Activated effector memory CD4-positive, alpha-beta T cell treated with anti-CD3 and anti-CD28 coated beads, Interleukin-2, amount 50 U/mL, for 16 hours (primary cell): ENCODE data around the gene TTC7B.

Experiments
- DNase-seq: peaks from one replicate; pipeline ENCODE4 v3.0.0-alpha.2; 2020

Gene TTC7B

GRCh38 chr14:90554341-90554740 lies 261.9 kb downstream of the TTC7B start:
- no peak for DNase-seq

DNA sequence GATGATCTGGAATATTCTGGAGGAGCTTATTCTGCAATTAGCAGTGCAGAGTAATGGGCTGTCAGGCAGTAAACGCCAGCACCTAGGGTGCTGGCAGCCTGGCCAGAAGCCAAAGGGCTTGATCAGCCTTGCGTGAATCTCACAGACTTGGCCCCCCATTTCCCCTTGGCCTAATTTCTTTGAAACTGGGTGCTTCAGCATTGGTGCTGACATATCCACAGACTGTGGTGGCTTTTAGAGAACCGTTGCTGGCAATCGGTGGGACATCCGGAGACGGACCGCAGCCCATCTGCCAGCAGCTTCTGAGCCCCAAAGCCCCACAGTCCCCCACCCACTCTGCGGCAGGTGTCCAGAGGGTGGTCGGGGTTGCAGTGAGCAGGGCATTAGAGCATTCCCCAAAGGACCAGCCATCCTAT lies 262.3 kb downstream of the TTC7B start:
- DNase-seq: no peak

- no peak for DNase-seq
These were observed 262.8 kb downstream of the TTC7B start for GRCh38 chr14:90553298-90553920.

GRCh38 chr14:90552465-90553297 lies 263.5 kb downstream of the TTC7B start:
- DNase-seq: no peak

- DNase-seq: no peak
These were observed 264.3 kb downstream of the TTC7B start for GRCh38 chr14:90551733-90552464.

DNA sequence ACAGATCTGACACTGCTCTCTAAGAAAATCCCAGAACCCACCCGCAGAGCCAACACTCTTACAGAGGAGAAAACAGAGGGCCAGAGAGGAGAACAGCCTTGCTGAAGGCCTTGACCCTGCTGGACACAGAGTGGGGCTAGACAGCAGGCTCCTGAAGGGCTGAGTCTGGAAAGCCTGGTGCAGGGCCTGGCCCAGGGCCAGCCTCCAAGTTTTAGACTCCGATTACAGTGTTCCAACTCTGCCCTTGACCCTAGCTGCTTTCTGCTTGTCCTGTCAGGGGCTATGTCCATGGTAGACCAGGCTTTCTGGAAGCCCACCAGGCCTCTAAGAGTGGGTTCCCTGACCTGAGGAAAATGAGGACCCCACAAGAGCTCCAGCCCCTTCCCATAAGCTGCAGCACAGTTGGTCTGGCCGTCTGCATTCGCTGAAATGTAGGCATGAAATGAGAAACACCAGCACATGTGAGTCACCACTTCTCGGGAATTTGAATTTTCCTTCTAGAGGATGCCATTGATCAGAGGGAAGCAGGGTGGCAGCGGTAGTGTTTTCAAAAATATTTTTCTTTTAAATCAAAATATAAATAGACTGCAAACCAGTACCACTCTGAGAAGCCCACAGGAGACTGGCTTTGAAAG lies 265.0 kb downstream of the TTC7B start:
- no peak for DNase-seq

DNA sequence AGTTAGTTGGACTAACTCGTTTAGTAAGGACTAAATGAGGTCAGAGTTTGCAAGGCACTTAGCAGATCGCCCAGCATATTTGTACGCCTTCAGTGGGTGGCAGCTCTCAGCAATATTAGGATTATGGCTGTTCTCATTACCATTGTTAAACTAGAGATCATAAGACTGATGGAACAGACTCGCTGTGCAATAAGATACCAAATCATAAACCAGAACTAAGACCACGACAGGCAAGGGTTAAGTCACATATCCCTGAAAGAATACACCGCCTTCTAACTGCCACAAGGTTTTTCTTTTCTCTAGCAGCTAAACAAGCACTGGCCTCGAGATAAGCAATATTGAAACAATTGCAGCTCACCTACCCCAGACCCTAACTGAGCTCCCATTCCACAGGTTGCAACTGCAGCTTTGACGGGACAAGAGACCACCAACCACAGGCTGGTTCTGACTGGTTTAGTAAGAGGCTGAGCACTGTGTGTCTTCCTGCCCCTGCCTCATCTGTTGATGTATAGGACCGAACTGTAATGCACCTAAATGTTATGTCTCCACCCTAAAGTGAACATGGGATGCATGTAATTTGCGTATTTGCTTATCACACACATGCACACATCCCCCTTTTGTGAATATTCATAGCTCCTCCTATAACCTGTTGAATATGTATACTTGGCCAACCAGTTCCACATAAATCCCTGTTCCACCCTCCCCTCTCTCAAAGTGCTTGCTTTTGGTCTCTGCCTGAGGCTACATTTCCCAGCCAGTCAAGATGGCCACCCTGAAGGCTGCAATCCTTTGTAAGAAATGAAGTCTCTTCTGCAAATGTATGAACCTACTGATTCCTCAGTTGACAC lies 266.2 kb downstream of the TTC7B start:
- no peak for DNase-seq

DNA sequence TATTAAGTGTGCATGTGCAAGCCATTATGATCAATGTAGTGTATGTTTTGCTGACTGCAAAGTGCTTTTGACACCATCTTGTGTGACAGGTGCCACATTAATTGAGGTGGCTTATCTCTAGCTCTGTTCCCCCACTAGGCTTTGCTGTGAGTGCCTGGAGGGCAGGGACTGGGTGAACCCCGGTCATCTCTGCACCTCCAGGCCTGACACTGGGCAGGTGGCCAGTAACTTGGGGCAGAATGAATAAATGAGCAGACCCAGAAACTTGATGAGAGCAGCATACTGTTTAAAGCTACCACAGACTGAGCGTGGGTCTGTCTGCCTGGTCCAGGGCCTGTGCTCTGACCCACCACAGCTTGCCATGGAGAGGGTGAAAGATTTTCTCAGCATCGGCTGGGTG lies 267.8 kb downstream of the TTC7B start:
- DNase-seq: no peak

GRCh38 chr14:90547968-90548367 lies 268.3 kb downstream of the TTC7B start:
- no peak for DNase-seq

DNA sequence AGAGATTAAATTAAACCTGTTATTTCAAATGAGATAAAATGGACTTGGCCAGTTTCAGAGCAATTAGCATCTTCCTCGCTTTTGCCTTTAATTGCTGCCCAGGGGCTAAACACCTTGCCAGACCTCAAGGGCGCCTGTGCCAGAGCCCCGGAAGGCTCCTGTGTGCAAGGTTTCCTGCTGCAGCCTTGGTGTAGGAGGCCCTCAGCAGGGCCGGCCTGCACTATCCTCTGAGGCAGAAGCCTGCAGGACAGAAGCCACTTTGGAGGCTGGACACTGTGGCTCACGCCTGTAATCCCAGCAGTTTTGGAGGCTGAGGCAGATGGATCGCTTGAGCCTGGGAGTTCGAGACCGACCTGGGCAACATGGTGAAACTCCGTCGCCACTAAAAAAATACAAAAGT lies 269.0 kb downstream of the TTC7B start:
- DNase-seq: no peak

DNA sequence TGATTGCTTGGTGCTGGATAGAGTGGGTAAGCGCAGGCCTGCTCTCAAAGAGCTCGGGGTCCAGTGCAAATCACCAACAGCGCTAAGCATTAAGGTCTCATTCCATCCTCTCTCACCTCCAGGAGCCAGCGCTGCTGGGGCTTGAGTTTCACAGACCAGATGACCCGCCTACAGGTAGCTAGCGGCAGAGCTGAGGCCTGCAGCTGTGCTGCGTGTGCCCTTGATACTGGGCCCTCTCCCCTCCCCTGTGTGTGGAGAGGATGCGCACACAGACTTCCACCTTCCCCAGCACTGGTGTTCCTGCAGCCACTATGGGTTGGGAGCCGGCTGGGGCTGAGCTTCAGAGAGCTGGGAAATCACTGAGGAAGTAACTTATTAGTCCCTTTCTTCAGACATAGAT lies 269.5 kb downstream of the TTC7B start:
- DNase-seq: no peak

- no peak for DNase-seq
These were observed 270.1 kb downstream of the TTC7B start for GRCh38 chr14:90545966-90546751.

GRCh38 chr14:90545382-90545781 lies 270.8 kb downstream of the TTC7B start:
- no peak for DNase-seq

GRCh38 chr14:90544971-90545370 lies 271.3 kb downstream of the TTC7B start:
- no peak for DNase-seq

GRCh38 chr14:90544566-90544965 lies 271.7 kb downstream of the TTC7B start:
- no peak for DNase-seq

- no peak for DNase-seq
These were observed 272.4 kb downstream of the TTC7B start for GRCh38 chr14:90543876-90544275.

DNA sequence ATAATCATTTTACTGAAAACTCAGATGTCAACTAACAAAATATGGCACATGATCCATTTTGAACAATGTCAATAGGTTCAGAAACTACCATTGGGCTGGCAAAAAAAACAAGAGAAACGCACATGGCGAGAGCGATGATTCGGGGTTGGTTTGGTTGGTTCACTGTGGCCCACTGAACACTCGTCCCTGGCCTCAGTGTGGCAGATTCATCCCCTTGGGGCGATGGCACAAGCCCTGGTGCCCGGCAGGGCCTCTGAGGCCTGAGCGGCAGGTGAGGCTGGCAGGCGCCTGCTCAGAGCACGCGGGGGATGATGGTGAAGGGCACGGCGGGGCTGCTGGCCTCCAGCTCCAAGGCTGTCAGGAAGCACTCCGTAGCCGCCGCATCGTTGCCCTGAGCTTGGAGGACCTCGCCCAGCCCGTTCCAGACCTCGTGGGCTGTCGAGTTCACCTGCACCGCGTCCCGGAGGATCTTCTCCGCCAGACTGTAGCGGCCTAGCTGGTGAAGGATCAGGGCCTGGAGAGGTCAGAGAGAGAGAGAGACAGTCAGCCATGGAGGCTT lies 275.1 kb downstream of the TTC7B start:
- no peak for DNase-seq

DNA sequence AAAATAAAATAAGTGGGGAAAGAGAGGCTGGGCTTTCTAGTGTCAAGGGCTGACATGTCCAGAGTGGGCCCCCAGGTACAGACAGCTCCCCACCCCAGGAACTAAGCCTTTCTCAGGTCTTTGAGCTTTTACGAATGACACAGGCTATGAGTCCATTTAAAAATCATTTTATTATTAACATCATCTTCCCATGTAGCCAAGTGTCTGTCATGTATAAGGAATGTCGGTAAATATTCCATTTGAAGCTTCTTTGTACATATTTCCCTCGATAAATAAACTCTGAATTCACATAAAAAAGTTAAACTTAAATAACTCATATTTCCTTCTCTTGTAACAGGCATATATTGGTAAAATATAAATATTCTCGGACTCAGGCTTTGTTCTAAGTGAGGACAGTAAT lies 275.8 kb downstream of the TTC7B start:
- DNase-seq: no peak

DNA sequence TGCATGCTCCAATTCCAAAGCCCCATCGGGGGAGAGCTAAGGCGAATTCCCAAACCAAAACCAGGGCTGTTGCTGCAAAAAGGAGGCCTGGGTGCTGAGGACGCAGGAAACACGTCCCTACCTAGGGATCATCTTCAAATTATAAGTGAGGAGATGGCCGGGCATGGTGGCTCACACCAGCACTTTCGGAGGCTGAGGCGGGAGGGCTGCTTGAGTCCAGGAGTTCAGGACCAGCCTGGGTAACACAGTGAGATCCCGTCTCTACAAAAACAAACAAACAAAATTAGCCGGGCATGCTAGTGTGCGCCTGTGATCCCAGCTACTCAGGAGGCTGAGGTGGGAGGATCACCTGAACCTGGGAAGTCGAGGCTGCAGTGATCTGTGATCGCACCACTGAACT lies 276.2 kb downstream of the TTC7B start:
- DNase-seq: no peak

DNA sequence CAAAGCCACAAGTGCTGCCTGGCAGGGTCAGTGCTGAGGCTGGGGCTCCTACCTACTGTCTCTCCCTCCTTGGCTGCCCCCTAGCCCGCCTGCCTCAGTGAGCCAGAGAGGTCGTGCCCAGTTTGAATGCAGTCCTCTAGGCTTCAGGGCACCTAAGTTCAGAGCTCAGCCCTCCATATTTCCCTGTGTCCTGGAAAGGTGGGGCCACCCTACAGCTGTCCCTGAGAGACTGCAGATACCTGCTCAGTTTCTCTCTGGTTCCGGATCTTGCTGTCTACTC lies 276.8 kb downstream of the TTC7B start:
- no peak for DNase-seq

DNA sequence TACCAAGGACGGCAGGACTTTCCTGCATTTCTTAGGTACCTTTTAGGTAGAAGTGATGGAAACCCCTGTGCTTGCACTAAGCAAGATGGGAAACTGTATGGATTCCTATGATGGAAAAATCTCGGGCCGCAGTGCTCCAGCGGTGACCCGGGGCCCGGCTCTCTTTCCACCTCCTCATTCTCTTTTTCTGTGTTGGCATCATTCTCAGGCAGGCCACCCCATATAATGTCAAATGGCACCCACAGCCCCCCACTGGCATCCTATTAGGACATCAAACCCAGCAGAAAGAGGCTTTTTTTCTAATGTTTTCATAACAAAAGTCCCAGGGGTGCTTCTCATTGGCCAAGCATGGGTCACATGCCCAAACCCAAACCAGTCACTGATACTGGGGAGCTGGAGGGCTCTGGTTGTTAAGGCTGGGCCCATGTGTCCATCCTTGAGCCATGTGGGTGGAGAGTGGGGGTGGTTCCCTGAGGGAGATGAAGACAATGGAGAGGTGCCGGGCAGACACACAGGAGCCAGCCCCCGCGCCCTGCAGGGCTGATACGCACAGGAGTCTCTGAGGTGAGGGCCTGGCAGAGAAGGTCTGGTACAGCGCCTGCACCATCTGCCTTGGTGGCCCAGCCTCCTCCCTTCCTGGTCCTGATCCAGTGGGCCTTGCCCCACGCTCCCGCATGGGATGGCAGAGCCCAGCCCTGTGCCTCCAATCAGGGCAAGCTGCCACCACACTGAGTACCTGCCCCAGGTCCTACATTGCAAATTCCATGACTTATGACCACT lies 277.3 kb downstream of the TTC7B start:
- no peak for DNase-seq
